SK-N-SH (cell line): ENCODE results near the gene BABAM2. TPM values are rescaled to one million over a fixed set of nuclear protein-coding genes. Genes with fewer than 3 reads are reported as not detected.
"Not testable (repeated sequence)": the region's sequence is repeated elsewhere in the genome, so short reads cannot be mapped to it uniquely, and the experiment has no call there.

ENCODE experiments used
- CTCF ChIA-PET: fragments of 300-600, 350-600 bp; formaldehyde crosslinking; extraction: SDS; loops from one replicate; lab custom pipeline; 2021; lab: Yijun Ruan, JAX
- POLR2A ChIA-PET: fragments of 350-600 bp; sonication (Branson Sonifier 250); formaldehyde crosslinking; extraction: SDS; loops from one replicate; lab custom pipeline; 2020; ENCODE audit warnings: antibody characterized with exemption, inconsistent platforms; lab: Yijun Ruan, JAX
- DNase-seq: peaks from one replicate; pipeline ENCODE4 v3.0.0; 2012
- H2AFZ ChIP-seq: fragments of 200-600 bp; sonication (generic); 2 replicates; pipeline ENCODE4 v1.8.1; 2016; ENCODE audit warnings: antibody characterized with exemption, mild to moderate bottlenecking, low read depth
- H3F3A ChIP-seq: fragments of 200-600 bp; sonication (generic); replicated peaks from 2 replicates; pipeline ENCODE3; 2016; ENCODE audit warnings: antibody characterized with exemption, mild to moderate bottlenecking; ENCODE audit not compliant: insufficient read depth
- H3K27ac ChIP-seq, 2 experiments: fragments of 200-500 bp in 1 of 2; fragments of 200-600 bp in 1 of 2; sonication (Bioruptor generic) in 1 of 2; sonication (generic), shearing (Covaris generic) in 1 of 2; 2 replicates each; pipeline versions ENCODE4 v1.5.1 to v1.6.1; 2014 to 2016; ENCODE audit warnings: low read depth in 2 of 2, inconsistent platforms in 1 of 2, low read length in 1 of 2, mild to moderate bottlenecking in 1 of 2, mixed read lengths in 1 of 2
- H3K27me3 ChIP-seq: fragments of 200-600 bp; sonication (generic), shearing (Covaris generic); 2 replicates; pipeline ENCODE4 v1.6.1; 2016; ENCODE audit warnings: mixed run types; ENCODE audit not compliant: insufficient read depth
- H3K36me3 ChIP-seq, 2 experiments: fragments of 200-500 bp in 1 of 2; fragments of 200-600 bp in 1 of 2; sonication (Bioruptor generic) in 1 of 2; sonication (generic) in 1 of 2; replicated peaks in 1 of 2; 2 replicates each; pipeline versions ENCODE3 to v1.5.1; 2014 to 2016; ENCODE audit warnings: low read length in 1 of 2, mild to moderate bottlenecking in 1 of 2; ENCODE audit not compliant: insufficient read depth in 2 of 2, control insufficient read depth in 1 of 2
- H3K4me1 ChIP-seq, 2 experiments: fragments of 200-500 bp in 1 of 2; fragments of 200-600 bp in 1 of 2; sonication (Bioruptor generic) in 1 of 2; sonication (generic), shearing (Covaris generic) in 1 of 2; 2 replicates each; pipeline versions ENCODE4 v1.5.1 to v1.6.1; 2014 to 2016; ENCODE audit warnings: low read depth in 1 of 2, low read length in 1 of 2, mixed run types in 1 of 2; ENCODE audit not compliant: insufficient read depth in 2 of 2, control insufficient read depth in 1 of 2
- H3K4me2 ChIP-seq: fragments of 200-600 bp; sonication (generic), shearing (Covaris generic); 2 replicates; pipeline ENCODE4 v1.6.1; 2017; ENCODE audit warnings: mixed run types
- H3K4me3 ChIP-seq, 2 experiments: fragments of 200-500 bp in 1 of 2; fragments of 200-600 bp in 1 of 2; sonication (Bioruptor generic) in 1 of 2; sonication (generic), shearing (Covaris generic) in 1 of 2; 2 replicates each; pipeline versions ENCODE4 v1.5.1 to v1.8.1; 2014 to 2016; ENCODE audit warnings: low read depth in 2 of 2, inconsistent platforms in 1 of 2, low read length in 1 of 2, mild to moderate bottlenecking in 1 of 2, mixed read lengths in 1 of 2, moderate library complexity in 1 of 2
- H3K79me2 ChIP-seq: fragments of 200-600 bp; sonication (generic); 2 replicates; pipeline ENCODE4 v1.8.1; 2017; ENCODE audit warnings: mild to moderate bottlenecking; ENCODE audit not compliant: insufficient read depth
- H3K9ac ChIP-seq: fragments of 200-600 bp; sonication (generic); 2 replicates; pipeline ENCODE4 v1.6.1; 2017; ENCODE audit warnings: mixed run types
- H3K9me2 ChIP-seq: fragments of 200-600 bp; sonication (generic); 2 replicates; pipeline ENCODE4 v1.6.1; 2017; ENCODE audit warnings: mixed run types
- H3K9me3 ChIP-seq: fragments of 200-600 bp; sonication (generic); 2 replicates; pipeline ENCODE4 v1.6.1; 2017; ENCODE audit warnings: mixed run types, mild to moderate bottlenecking, moderate library complexity
- H4K20me1 ChIP-seq: fragments of 200-600 bp; sonication (generic); 2 replicates; pipeline ENCODE4 v1.6.1; 2017; ENCODE audit warnings: mild to moderate bottlenecking, mixed run types; ENCODE audit not compliant: insufficient read depth
- CHD2 ChIP-seq: fragments of 150-350 bp; IDR thresholded peaks from 2 replicates; pipeline ENCODE4 v1.6.1; 2018; ENCODE audit warnings: low read length; ENCODE audit not compliant: partially characterized antibody
- ELF1 ChIP-seq: IDR thresholded peaks from 2 replicates; pipeline ENCODE4 v1.4.0; 2012
- EP300 ChIP-seq, 2 experiments: IDR thresholded peaks; 2 replicates each; pipeline versions ENCODE4 v1.4.0 to v1.6.1; 2012; ENCODE audit warnings: borderline replicate concordance in 1 of 2, low read depth in 1 of 2, low read length in 1 of 2
- EZH2phosphoT487 ChIP-seq: fragments of 200-600 bp; sonication (generic); IDR thresholded peaks from 2 replicates; pipeline ENCODE4 v1.6.1; 2017; ENCODE audit warnings: low read depth, mixed run types, mild to moderate bottlenecking, antibody characterized with exemption, moderate library complexity, borderline replicate concordance
- FOSL2 ChIP-seq: IDR thresholded peaks from 2 replicates; pipeline ENCODE4 v1.4.0; 2012; ENCODE audit warnings: low read depth, mild to moderate bottlenecking, moderate library complexity, borderline replicate concordance
- GATA2 ChIP-seq: sonication (generic); formaldehyde crosslinking; IDR thresholded peaks from 2 replicates; pipeline ENCODE4 v1.5.0; 2020; ENCODE audit warnings: mild to moderate bottlenecking, missing genetic modification reagents
- MAX ChIP-seq: IDR thresholded peaks from 2 replicates; pipeline ENCODE4 v1.4.0; 2012; ENCODE audit warnings: low read depth
- MXI1 ChIP-seq: IDR thresholded peaks from 2 replicates; pipeline ENCODE4 v1.6.1; 2012; ENCODE audit warnings: mild to moderate bottlenecking, low read depth, low read length, improper control_type of control experiment
- NRF1 ChIP-seq: IDR thresholded peaks from 2 replicates; pipeline ENCODE4 v1.6.1; 2012; ENCODE audit warnings: low read depth, mild to moderate bottlenecking, low read length
- POLR2AphosphoS5 ChIP-seq: IDR thresholded peaks from 2 replicates; pipeline ENCODE4 v1.6.1; 2012; ENCODE audit warnings: low read depth, low read length
- RCOR1 ChIP-seq: fragments of 150-350 bp; IDR thresholded peaks from 2 replicates; pipeline ENCODE4 v1.6.1; 2017; ENCODE audit warnings: antibody characterized with exemption, low read length
- RFX5 ChIP-seq: IDR thresholded peaks from 2 replicates; pipeline ENCODE4 v1.6.1; 2012; ENCODE audit warnings: mild to moderate bottlenecking, improper control_type of control experiment, low read length
- RXRA ChIP-seq: IDR thresholded peaks from 2 replicates; pipeline ENCODE4 v1.4.0; 2012; ENCODE audit warnings: low read depth, mild to moderate bottlenecking, borderline replicate concordance
- SMC3 ChIP-seq: IDR thresholded peaks from 2 replicates; pipeline ENCODE4 v1.6.1; 2012; ENCODE audit warnings: low read depth, low read length, improper control_type of control experiment
- TCF12 ChIP-seq: IDR thresholded peaks from 2 replicates; pipeline ENCODE4 v1.4.0; 2012
- TEAD4 ChIP-seq: IDR thresholded peaks from 2 replicates; pipeline ENCODE4 v1.4.0; 2012; ENCODE audit warnings: mild to moderate bottlenecking, borderline replicate concordance; ENCODE audit not compliant: insufficient read depth
- USF1 ChIP-seq: IDR thresholded peaks from 2 replicates; pipeline ENCODE4 v1.4.0; 2012; ENCODE audit warnings: low read depth, borderline replicate concordance
- USF2 ChIP-seq: fragments of 150-350 bp; IDR thresholded peaks from 2 replicates; pipeline ENCODE4 v1.6.1; 2017; ENCODE audit warnings: antibody characterized with exemption, low read length, low read depth, borderline replicate concordance
- YY1 ChIP-seq: IDR thresholded peaks from 2 replicates; pipeline ENCODE4 v1.4.0; 2012; ENCODE audit warnings: low read depth, mild to moderate bottlenecking
- WGBS: methylation state at CpG from one replicate; pipeline ENCODE4 v1.1.6; 2017; ENCODE audit warnings: low lambda C conversion rate; 5-methylcytosine and 5-hydroxymethylcytosine counted together
- polyA plus RNA-seq, 3 experiments: library from polyadenylated mRNA; depleted of rRNA; stranded (reverse); fragments of >200 nt; gene quantifications; 2 replicates each; pipeline ENCODE4 v1.2.3, GENCODE V29; 2012

Gene BABAM2
- polyA plus RNA-seq, 1 of the 3 experiments (the other 2 are of a cell fraction), result 34.0 TPM

GRCh38 chr2:28025123-28025522 is 134.6 kb downstream of the BABAM2 start:
- POLR2A ChIA-PET, result no interaction called here
- WGBS, result 95% methylated on average over 4 of the region's 4 CpGs
- Histone ChIP-seq H3K36me3 (peaks cover 2 to 13% of the 10 kb centered on the region in 2 experiments), H3K4me1 (no peaks in the 10 kb centered on the region), H3K27me3 (no peaks in the 10 kb centered on the region), H3F3A (no peaks in the 10 kb centered on the region), H3K9me3 (no peaks in the 10 kb centered on the region), H3K4me2 (no peak overlapping the region), H3K9me2 (no peaks in the 10 kb centered on the region), H2AFZ (no peak overlapping the region), H3K9ac (no peak overlapping the region), H3K4me3 (no peak overlapping the region), H4K20me1 (no peaks in the 10 kb centered on the region), H3K27ac (no peak overlapping the region), H3K79me2 (no peaks in the 10 kb centered on the region)
- DNase-seq, result no peak
- no peak for TF ChIP-seq POLR2AphosphoS5
- no peak for TF ChIP-seq RCOR1
- TF ChIP-seq RFX5, result no peak
- CTCF ChIA-PET, result no interaction called here

GRCh38 chr2:28026230-28026629 is 135.7 kb downstream of the BABAM2 start:
- H3K79me2 ChIP-seq, H4K20me1 ChIP-seq, H2AFZ ChIP-seq, H3K27me3 ChIP-seq, H3F3A ChIP-seq, H3K27ac ChIP-seq, H3K9ac ChIP-seq, H3K4me1 ChIP-seq, H3K9me2 ChIP-seq, H3K4me3 ChIP-seq, POLR2A ChIA-PET, DNase-seq, CTCF ChIA-PET, H3K4me2 ChIP-seq, H3K9me3 ChIP-seq: not testable (repeated sequence)
- H3K36me3 ChIP-seq, result peaks cover 2 to 13% of the 10 kb centered on the region in 2 experiments
- 98% methylated on average over 2 of the region's 2 CpGs for WGBS

GRCh38 chr2:28028025-28028424 is 137.5 kb downstream of the BABAM2 start:
- Histone ChIP-seq H3K4me3 (no peak overlapping the region), H3K9me2 (no peaks in the 10 kb centered on the region), H3K27ac (no peak overlapping the region), H3K27me3 (no peaks in the 10 kb centered on the region), H3F3A (no peaks in the 10 kb centered on the region), H3K9me3 (no peaks in the 10 kb centered on the region), H3K4me2 (no peak overlapping the region), H2AFZ (no peak overlapping the region), H3K4me1 (no peaks in the 10 kb centered on the region), H3K36me3 (peaks cover 2 to 13% of the 10 kb centered on the region in 2 experiments), H4K20me1 (no peaks in the 10 kb centered on the region), H3K79me2 (no peaks in the 10 kb centered on the region), H3K9ac (no peak overlapping the region)
- ChIA-PET CTCF (no interaction called here), POLR2A (no interaction called here)
- no peak for DNase-seq
- WGBS, result 93% methylated on average over 7 of the region's 7 CpGs
- TF ChIP-seq SMC3, result no peak
- no peak for TF ChIP-seq NRF1
- TF ChIP-seq YY1, result no peak
- no peak for TF ChIP-seq MXI1
- no peak for TF ChIP-seq RXRA
- no peak for TF ChIP-seq FOSL2
- no peak for TF ChIP-seq TEAD4
- no peak for TF ChIP-seq USF1
- no peak for TF ChIP-seq CHD2
- no peak for TF ChIP-seq RCOR1
- TF ChIP-seq TCF12, result no peak
- no peak for TF ChIP-seq USF2
- TF ChIP-seq RFX5, result no peak
- TF ChIP-seq EZH2phosphoT487, result no peak
- no peak for TF ChIP-seq ELF1
- TF ChIP-seq MAX, result no peak
- TF ChIP-seq EP300 (IDR thresholded peaks at IDR 0.05; ENCODE audit: borderline replicate concordance in 1 of 2, low read depth in 1 of 2, low read length in 1 of 2), result no peak
- TF ChIP-seq GATA2 (CRISPR knock-in tag), result no peak
